Measurements from ENCODE around the gene C11orf68. TPM values are rescaled to one million over a fixed set of nuclear protein-coding genes. Genes with fewer than 3 reads are reported as not detected.
A peak's percentile ranks its signal among the peaks of the same experiment; 100 is the strongest.
"Not testable (repeated sequence)": the region's sequence is repeated elsewhere in the genome, so short reads cannot be mapped to it uniquely, and the experiment has no call there.

C11orf68 gene
- total and polyA plus RNA-seq, 7 donors, result 52.8 to 98.7 (median 60.7) TPM

- Histone ChIP-seq H3K9me3 (no peaks in the 10 kb centered on the region), H3K27me3 (ENCODE audit: insufficient read depth in 3 of 3, low read length in 2 of 3) (peaks cover 0 to 8% (median 6%) of the 10 kb centered on the region in 3 donors), H3K36me3 (ENCODE audit: insufficient read depth in 1 of 2, low read depth in 1 of 2) (peaks cover 0 to 8% of the 10 kb centered on the region in 2 donors), H3K27ac (no peak overlapping the region), H3K4me3 (no peak overlapping the region), H3K4me1 (peaks cover 10% of the 10 kb centered on the region)
- WGBS, 3 donors, result 93 to 96% (median 93%) methylated on average over 14 of the region's 14 CpGs
- ATAC-seq (no peak), DNase-seq (no peak)
- intact Hi-C loops (cut with DNase I), result no loop called here
- TF ChIP-seq CTCF (IDR thresholded peaks at IDR 0.05), result no peak
Observed at GRCh38 chr11:65896034-65896999, 22.5 kb downstream of the C11orf68 start.

- intact Hi-C loops (cut with DNase I), result no loop called here
- peaks cover 0 to 8% (median 6%) of the 10 kb centered on the region in 3 donors for H3K27me3 ChIP-seq (ENCODE audit: insufficient read depth in 3 of 3, low read length in 2 of 3)
- WGBS, 3 donors, result 92 to 97% (median 95%) methylated on average over 5 of the region's 5 CpGs
- no peak overlapping the region for H3K27ac ChIP-seq
- no peak for ATAC-seq
- H3K4me3 ChIP-seq, result no peak overlapping the region
- TF ChIP-seq CTCF (IDR thresholded peaks at IDR 0.05), result no peak
- DNase-seq, result no peak
- H3K36me3 ChIP-seq (ENCODE audit: insufficient read depth in 1 of 2, low read depth in 1 of 2), result peaks cover 0 to 8% of the 10 kb centered on the region in 2 donors
- peaks cover 10% of the 10 kb centered on the region for H3K4me1 ChIP-seq
- no peaks in the 10 kb centered on the region for H3K9me3 ChIP-seq
Observed at GRCh38 chr11:65895482-65895981, 23.3 kb downstream of the C11orf68 start.

GRCh38 chr11:65894034-65894591 lies 24.7 kb downstream of the C11orf68 start:
- Histone ChIP-seq H3K36me3 (ENCODE audit: insufficient read depth in 1 of 2, low read depth in 1 of 2) (peaks cover 0 to 8% of the 10 kb centered on the region in 2 donors), H3K27me3 (ENCODE audit: insufficient read depth in 3 of 3, low read length in 2 of 3) (peaks cover 0 to under 1% (median 0%) of the 10 kb centered on the region in 3 donors), H3K9me3 (no peaks in the 10 kb centered on the region), H3K27ac (peak overlapping the region; percentile 97), H3K4me3 (peak overlapping the region; percentile 75), H3K4me1 (peaks cover 20% of the 10 kb centered on the region)
- WGBS, 3 donors, result 70 to 82% (median 76%) methylated on average over 16 of the region's 16 CpGs
- intact Hi-C loops (cut with DNase I), result no loop called here
- DNase-seq, result no peak
- ATAC-seq, result no peak
- no peak for TF ChIP-seq CTCF (IDR thresholded peaks at IDR 0.05)

GRCh38 chr11:65892661-65893317 lies 26.1 kb downstream of the C11orf68 start:
- peak overlapping the region; percentile 97 for H3K27ac ChIP-seq
- intact Hi-C loops (cut with DNase I), result no loop called here
- H3K36me3 ChIP-seq (ENCODE audit: insufficient read depth in 1 of 2, low read depth in 1 of 2), result peaks cover 0 to 8% of the 10 kb centered on the region in 2 donors
- ATAC-seq (no peak), DNase-seq (no peak)
- H3K27me3 ChIP-seq (ENCODE audit: insufficient read depth in 3 of 3, low read length in 2 of 3), result no peaks in the 10 kb centered on the region
- peaks cover 23% of the 10 kb centered on the region for H3K4me1 ChIP-seq
- no peaks in the 10 kb centered on the region for H3K9me3 ChIP-seq
- 63 to 73% (median 67%) methylated on average over 10 of the region's 10 CpGs for WGBS, 3 donors
- TF ChIP-seq CTCF (IDR thresholded peaks at IDR 0.05), result no peak
- H3K4me3 ChIP-seq, result peak overlapping the region; percentile 75

GRCh38 chr11:65892137-65892540 lies 26.7 kb downstream of the C11orf68 start:
- DNase-seq; intact Hi-C loops (cut with DNase I); ATAC-seq; H3K9me3 ChIP-seq; H3K36me3 ChIP-seq (ENCODE audit: insufficient read depth in 1 of 2, low read depth in 1 of 2); H3K27me3 ChIP-seq (ENCODE audit: insufficient read depth in 3 of 3, low read length in 2 of 3): not testable (repeated sequence)
- H3K4me3 ChIP-seq, result peak overlapping the region; percentile 75
- peak overlapping the region; percentile 97 for H3K27ac ChIP-seq
- WGBS, 3 donors, result 45 to 69% (median 56%) methylated on average over 5 of the region's 5 CpGs
- peaks cover 29% of the 10 kb centered on the region for H3K4me1 ChIP-seq
